Measurements from ENCODE around the gene FAIM2.

DNA sequence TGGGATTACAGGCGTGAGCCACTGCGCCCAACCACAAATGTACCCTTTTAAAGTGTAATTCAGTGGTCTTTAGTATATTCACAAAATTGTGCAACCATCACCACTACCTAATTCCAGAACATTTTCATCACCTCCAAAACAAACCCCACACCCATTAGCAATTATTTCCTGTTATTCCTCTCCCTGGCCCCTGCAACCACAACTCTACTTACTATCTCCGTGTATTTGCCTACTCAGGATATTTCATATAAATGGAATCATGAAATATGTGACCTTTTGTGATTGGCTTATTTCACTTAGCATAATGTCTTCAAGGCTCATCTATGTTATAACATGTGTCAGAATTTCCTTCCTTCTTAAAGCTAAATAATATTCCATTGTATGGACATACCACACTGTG lies 30.8 kb upstream of the FAIM2 start:
- TF ChIP-seq POLR2AphosphoS5 (IDR thresholded peaks at IDR 0.05) = no peak
- TF ChIP-seq, protein P1, sequence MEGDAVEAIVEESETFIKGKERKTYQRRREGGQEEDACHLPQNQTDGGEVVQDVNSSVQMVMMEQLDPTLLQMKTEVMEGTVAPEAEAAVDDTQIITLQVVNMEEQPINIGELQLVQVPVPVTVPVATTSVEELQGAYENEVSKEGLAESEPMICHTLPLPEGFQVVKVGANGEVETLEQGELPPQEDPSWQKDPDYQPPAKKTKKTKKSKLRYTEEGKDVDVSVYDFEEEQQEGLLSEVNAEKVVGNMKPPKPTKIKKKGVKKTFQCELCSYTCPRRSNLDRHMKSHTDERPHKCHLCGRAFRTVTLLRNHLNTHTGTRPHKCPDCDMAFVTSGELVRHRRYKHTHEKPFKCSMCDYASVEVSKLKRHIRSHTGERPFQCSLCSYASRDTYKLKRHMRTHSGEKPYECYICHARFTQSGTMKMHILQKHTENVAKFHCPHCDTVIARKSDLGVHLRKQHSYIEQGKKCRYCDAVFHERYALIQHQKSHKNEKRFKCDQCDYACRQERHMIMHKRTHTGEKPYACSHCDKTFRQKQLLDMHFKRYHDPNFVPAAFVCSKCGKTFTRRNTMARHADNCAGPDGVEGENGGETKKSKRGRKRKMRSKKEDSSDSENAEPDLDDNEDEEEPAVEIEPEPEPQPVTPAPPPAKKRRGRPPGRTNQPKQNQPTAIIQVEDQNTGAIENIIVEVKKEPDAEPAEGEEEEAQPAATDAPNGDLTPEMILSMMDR (IDR thresholded peaks at IDR 0.05) = no peak
- no peak for TF ChIP-seq POLR2A (IDR thresholded peaks at IDR 0.05)
- TF ChIP-seq EP300 (IDR thresholded peaks at IDR 0.05) = no peak

All from upper lobe of left lung (tissue), 4 donors.